Activated CD8-positive, alpha-beta memory T cell treated with anti-CD3 and anti-CD28 coated beads, Interleukin-2, amount 10 ng/mL, durations not matched to agents 7 days and 5 days (primary cell): ENCODE measurements around the gene PPP1R1B. TPM values are rescaled to one million over a fixed set of nuclear protein-coding genes. Genes with fewer than 3 reads are reported as not detected.

Experiments used
- ATAC-seq: fragments of 150-1000 bp; cut with Tn5 transposase; one replicate; pipeline ENCODE4 v1.10.0; 2021; ENCODE audit warnings: moderate library complexity
- CTCF ChIA-PET: fragments of 350-600 bp; sonication (Branson Sonifier 250); formaldehyde crosslinking; loops from one replicate; lab custom pipeline; 2021; ENCODE audit warnings: antibody characterized with exemption; lab: Charles Lee
- DNase-seq: peaks from one replicate; pipeline ENCODE4 v3.0.0-alpha.2; 2020
- H3K27ac Mint-ChIP-seq: one replicate; pipeline ENCODE4 v1.8.0; 2021; ENCODE audit warnings: mild to moderate bottlenecking, mixed read lengths
- H3K27me3 Mint-ChIP-seq: one replicate; pipeline ENCODE4 v1.8.0; 2021; ENCODE audit warnings: mixed read lengths
- H3K36me3 Mint-ChIP-seq: one replicate; pipeline ENCODE4 v1.8.0; 2021; ENCODE audit warnings: mild to moderate bottlenecking, mixed read lengths
- H3K4me1 Mint-ChIP-seq: one replicate; pipeline ENCODE4 v1.8.0; 2021; ENCODE audit warnings: mixed read lengths
- H3K4me3 Mint-ChIP-seq: one replicate; pipeline ENCODE4 v1.8.0; 2021; ENCODE audit warnings: mild to moderate bottlenecking, moderate library complexity, mixed read lengths
- H3K9me3 Mint-ChIP-seq: one replicate; pipeline ENCODE4 v1.8.0; 2022; ENCODE audit warnings: low read depth, mixed read lengths
- total RNA-seq, 2 experiments: library from RNA; stranded (reverse); gene quantifications; one replicate each; pipeline ENCODE4 v1.2.3, GENCODE V29; 2021

Gene PPP1R1B
- total RNA-seq, 2 experiments from 2014 or later, result not detected

DNA sequence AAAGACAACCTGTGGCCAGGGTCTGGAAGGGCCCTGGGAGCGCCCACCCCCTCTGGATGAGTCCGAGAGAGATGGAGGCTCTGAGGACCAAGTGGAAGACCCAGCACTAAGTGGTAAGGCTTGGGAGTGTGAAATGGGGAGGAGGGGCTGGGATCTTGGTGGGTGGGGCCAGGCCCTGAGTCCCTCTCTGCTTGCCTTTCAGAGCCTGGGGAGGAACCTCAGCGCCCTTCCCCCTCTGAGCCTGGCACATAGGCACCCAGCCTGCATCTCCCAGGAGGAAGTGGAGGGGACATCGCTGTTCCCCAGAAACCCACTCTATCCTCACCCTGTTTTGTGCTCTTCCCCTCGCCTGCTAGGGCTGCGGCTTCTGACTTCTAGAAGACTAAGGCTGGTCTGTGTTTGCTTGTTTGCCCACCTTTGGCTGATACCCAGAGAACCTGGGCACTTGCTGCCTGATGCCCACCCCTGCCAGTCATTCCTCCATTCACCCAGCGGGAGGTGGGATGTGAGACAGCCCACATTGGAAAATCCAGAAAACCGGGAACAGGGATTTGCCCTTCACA, 8.9 kb downstream of the PPP1R1B start:
- Mint-ChIP-seq H3K9me3 (no peaks in the 10 kb centered on the region), H3K4me3 (no peak overlapping the region), H3K36me3 (peaks cover 1% of the 10 kb centered on the region), H3K4me1 (peaks cover 44% of the 10 kb centered on the region), H3K27ac (no peak overlapping the region), H3K27me3 (peaks cover 8% of the 10 kb centered on the region)
- ATAC-seq (no peak), DNase-seq (no peak)
- CTCF ChIA-PET, result interaction anchor here (1.0 to 17.8 kb wide), 9 partner anchors 14 to 345 kb away, joined by 3 to 307 read pairs (median 4); partner anchors contain the start of genes PPP1R1B and PSMD3

DNA sequence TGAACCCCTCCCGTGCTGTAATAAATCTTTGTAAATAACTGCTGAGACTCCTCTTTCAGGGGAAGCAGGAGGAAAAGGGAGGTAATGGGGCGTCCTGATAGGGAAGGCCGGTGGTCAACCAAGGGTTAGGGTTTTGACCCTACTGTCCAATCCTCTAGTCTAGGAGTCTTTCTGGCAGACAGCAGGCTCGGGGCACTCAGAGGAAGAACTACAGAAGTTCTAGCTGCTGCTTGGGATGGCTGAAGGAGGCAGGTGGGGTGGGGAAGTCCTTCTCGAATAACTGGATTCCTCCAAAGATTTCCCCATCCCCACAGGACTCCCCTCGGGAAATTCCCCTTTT, 9.8 kb downstream of the PPP1R1B start:
- DNase-seq (no peak), ATAC-seq (no peak)
- peaks cover 40% of the 10 kb centered on the region for H3K4me1 Mint-ChIP-seq
- peaks cover 3% of the 10 kb centered on the region for H3K27me3 Mint-ChIP-seq
- H3K36me3 Mint-ChIP-seq, result peaks cover 1% of the 10 kb centered on the region
- H3K4me3 Mint-ChIP-seq, result peak overlapping the region; percentile 90
- H3K27ac Mint-ChIP-seq, result peak overlapping the region; percentile 81
- no peaks in the 10 kb centered on the region for H3K9me3 Mint-ChIP-seq
- CTCF ChIA-PET, result interaction anchor here (1.7 to 12.9 kb wide), 2 partner anchors 16 to 51 kb away, joined by 4 to 300 read pairs; partner anchors contain the start of genes PGAP3 and PPP1R1B

- Mint-ChIP-seq H3K27ac (peak within 1 kb of the TSS; percentile 81), H3K9me3 (no peaks in the 10 kb centered on the region), H3K27me3 (no peaks in the 10 kb centered on the region), H3K36me3 (peaks cover 1% of the 10 kb centered on the region), H3K4me3 (peak within 1 kb of the TSS; percentile 90), H3K4me1 (peaks cover 41% of the 10 kb centered on the region)
- ATAC-seq (peak; percentile 91), DNase-seq (peak; percentile 94)
- CTCF ChIA-PET, result interaction anchor here (1.0 to 12.9 kb wide), 4 partner anchors 17 to 92 kb away, joined by 3 to 300 read pairs (median 6); partner anchors contain the start of genes PGAP3 and PPP1R1B
Observed at GRCh38 chr17:39636927-39637736, 10.4 kb downstream of the PPP1R1B start, which contains the start of gene STARD3. TSS of gene STARD3 (plus strand) at chr17:39637144. CDS start at chr17:39653532, 16,388 bp downstream.

DNA sequence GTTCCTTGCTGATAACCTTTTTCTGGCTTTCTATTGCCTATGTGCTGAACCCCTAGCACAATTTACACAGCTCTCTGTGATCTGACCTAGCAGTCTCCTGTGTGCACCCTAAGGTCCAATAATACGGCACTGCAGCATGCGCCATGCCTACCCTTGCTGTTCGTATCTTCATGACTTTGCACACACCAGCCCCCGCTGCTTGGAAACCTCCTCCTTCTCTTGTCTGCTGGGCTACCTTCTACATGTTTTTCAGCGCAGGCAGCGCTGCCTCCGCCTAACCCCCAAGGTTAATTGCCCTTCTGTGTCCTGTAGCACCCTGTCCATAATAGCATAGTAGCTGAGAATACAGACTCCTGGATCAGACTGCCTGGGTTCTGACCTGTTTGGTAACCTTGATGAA, 11.6 kb downstream of the PPP1R1B start:
- Mint-ChIP-seq H3K4me3 (peak overlapping the region; percentile 90), H3K27ac (peak overlapping the region; percentile 6), H3K4me1 (peaks cover 51% of the 10 kb centered on the region), H3K36me3 (peaks cover 1% of the 10 kb centered on the region), H3K27me3 (no peaks in the 10 kb centered on the region), H3K9me3 (no peaks in the 10 kb centered on the region)
- CTCF ChIA-PET, result interaction anchor here (1.0 to 12.9 kb wide), 6 partner anchors 13 to 91 kb away, joined by 3 to 300 read pairs (median 5); partner anchors contain the start of genes PNMT and PPP1R1B
- ATAC-seq (no peak), DNase-seq (no peak)

DNA sequence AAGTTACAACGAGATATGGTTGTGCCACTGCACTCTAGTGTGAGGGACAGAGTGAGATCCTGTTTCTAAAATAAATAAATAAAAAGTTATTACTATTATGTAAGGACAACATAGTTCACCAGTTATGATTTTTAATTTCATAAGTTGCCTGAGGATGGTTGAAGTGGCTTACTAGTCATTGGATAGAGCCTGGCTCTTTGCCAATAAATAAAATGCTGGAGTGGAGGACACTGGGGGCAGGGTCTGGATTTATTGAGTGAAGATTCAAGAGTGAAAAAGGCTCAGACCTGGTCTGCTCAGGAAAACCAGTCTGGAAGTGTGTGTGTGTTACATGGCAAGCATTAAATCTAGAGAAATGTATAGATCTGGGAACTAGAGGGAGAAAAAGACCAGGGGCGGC, 12.3 kb downstream of the PPP1R1B start:
- peaks cover 1% of the 10 kb centered on the region for H3K36me3 Mint-ChIP-seq
- H3K27me3 Mint-ChIP-seq, result no peaks in the 10 kb centered on the region
- CTCF ChIA-PET, result interaction anchor here (1.2 to 12.9 kb wide), 4 partner anchors 15 to 92 kb away, joined by 3 to 300 read pairs (median 10); partner anchors contain the start of genes PNMT and PPP1R1B
- no peak overlapping the region for H3K27ac Mint-ChIP-seq
- H3K4me3 Mint-ChIP-seq, result no peak overlapping the region
- DNase-seq, result no peak
- H3K4me1 Mint-ChIP-seq, result peaks cover 53% of the 10 kb centered on the region
- no peak for ATAC-seq
- H3K9me3 Mint-ChIP-seq, result no peaks in the 10 kb centered on the region

- H3K27me3 Mint-ChIP-seq, result no peaks in the 10 kb centered on the region
- no peak for ATAC-seq
- no peak for DNase-seq
- H3K27ac Mint-ChIP-seq, result no peak overlapping the region
- H3K4me1 Mint-ChIP-seq, result peaks cover 53% of the 10 kb centered on the region
- H3K4me3 Mint-ChIP-seq, result no peak overlapping the region
- H3K9me3 Mint-ChIP-seq, result no peaks in the 10 kb centered on the region
- CTCF ChIA-PET, result interaction anchor here (1.3 to 12.9 kb wide), 3 partner anchors 14 to 91 kb away, joined by 4 to 300 read pairs (median 17); partner anchors contain the start of gene PPP1R1B
- peaks cover 1% of the 10 kb centered on the region for H3K36me3 Mint-ChIP-seq
Observed at GRCh38 chr17:39639566-39640458, 13.1 kb downstream of the PPP1R1B start.

GRCh38 chr17:39640591-39641031, 13.9 kb downstream of the PPP1R1B start:
- Mint-ChIP-seq H3K27ac (no peak overlapping the region), H3K27me3 (no peaks in the 10 kb centered on the region), H3K9me3 (no peaks in the 10 kb centered on the region), H3K36me3 (peaks cover 3% of the 10 kb centered on the region), H3K4me1 (peaks cover 54% of the 10 kb centered on the region), H3K4me3 (no peak overlapping the region)
- ATAC-seq, result no peak
- CTCF ChIA-PET, result interaction anchor here (1.1 to 12.9 kb wide), 4 partner anchors 13 to 91 kb away, joined by 3 to 300 read pairs (median 10); partner anchors contain the start of gene PPP1R1B
- no peak for DNase-seq

GRCh38 chr17:39641097-39641496, 14.3 kb downstream of the PPP1R1B start:
- H3K4me1 Mint-ChIP-seq, result peaks cover 52% of the 10 kb centered on the region
- no peaks in the 10 kb centered on the region for H3K9me3 Mint-ChIP-seq
- DNase-seq, result no peak
- H3K4me3 Mint-ChIP-seq, result no peak overlapping the region
- H3K36me3 Mint-ChIP-seq, result peaks cover 3% of the 10 kb centered on the region
- no peak for ATAC-seq
- CTCF ChIA-PET, result interaction anchor here (1.1 to 18.0 kb wide), 4 partner anchors 12 to 91 kb away, joined by 3 to 307 read pairs (median 27); partner anchors contain the start of gene PPP1R1B
- H3K27me3 Mint-ChIP-seq, result no peaks in the 10 kb centered on the region
- no peak overlapping the region for H3K27ac Mint-ChIP-seq

DNA sequence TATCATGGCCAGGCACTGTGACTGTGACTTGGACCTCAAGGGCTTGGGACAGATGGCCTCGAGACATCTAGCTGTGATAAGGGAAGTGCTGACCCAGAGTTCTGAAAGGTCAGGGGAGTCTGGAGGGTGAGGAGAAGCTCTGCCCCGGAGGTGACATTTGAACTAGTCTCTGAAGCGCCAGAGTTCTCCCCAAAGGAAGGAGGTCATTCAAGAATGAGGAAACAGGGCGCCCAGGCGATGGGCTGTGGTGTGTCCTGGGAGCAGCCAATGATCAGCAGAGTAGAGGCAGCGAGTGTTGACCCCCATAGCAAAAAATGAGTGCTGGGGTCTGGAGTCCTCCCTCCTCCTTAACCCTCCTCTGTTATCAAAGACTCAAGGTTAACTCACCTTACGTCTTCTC, 15.1 kb downstream of the PPP1R1B start:
- H3K4me3 Mint-ChIP-seq, result no peak overlapping the region
- H3K4me1 Mint-ChIP-seq, result peaks cover 45% of the 10 kb centered on the region
- ATAC-seq, result no peak
- CTCF ChIA-PET, result interaction anchor here (1.3 to 18.0 kb wide), 3 partner anchors 11 to 40 kb away, joined by 4 to 307 read pairs (median 50); partner anchors contain the start of gene PPP1R1B
- H3K36me3 Mint-ChIP-seq, result peaks cover 3% of the 10 kb centered on the region
- H3K9me3 Mint-ChIP-seq, result no peaks in the 10 kb centered on the region
- H3K27ac Mint-ChIP-seq, result no peak overlapping the region
- no peaks in the 10 kb centered on the region for H3K27me3 Mint-ChIP-seq
- DNase-seq, result no peak

DNA sequence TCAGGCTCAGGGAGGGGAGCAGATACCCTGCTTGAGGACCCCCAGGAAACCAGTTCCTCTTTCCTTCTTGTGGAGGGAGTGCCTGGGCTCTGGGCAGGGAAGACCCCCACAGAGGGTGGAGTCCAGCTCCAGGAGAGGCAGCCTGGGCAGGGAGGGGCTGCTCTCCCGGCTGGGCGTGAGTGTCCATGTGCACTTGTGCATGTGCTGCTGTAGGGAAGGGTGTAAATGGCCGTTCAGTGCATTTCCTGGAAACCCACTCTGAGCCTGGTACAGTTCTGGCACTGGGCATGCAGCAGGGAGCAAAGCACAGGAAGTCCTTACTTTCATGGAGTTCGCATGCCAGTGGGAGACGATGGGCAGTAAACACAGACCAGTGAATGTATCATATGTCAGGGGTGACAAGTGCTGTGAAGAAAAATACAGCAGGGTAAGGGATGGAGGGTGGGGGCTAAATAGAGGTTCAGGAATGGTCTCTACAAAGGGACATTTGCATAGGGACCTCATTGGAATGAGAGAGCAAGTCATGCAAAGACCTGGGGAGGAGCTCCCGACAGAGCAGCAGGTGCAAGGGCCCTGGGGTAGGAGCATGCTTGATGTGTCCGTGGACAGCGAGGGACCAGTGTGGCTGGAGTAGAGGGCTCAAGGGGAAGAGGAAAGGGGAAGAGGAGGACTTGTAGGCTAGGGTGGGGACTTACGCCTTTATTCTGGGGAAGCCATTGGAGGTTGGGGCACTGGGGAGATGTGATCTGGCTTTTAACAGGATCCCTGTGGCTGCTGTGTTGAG, 15.7 kb downstream of the PPP1R1B start:
- H3K9me3 Mint-ChIP-seq, result no peaks in the 10 kb centered on the region
- ATAC-seq (no peak), DNase-seq (no peak)
- H3K4me3 Mint-ChIP-seq, result no peak overlapping the region
- CTCF ChIA-PET, result interaction anchor here (0.7 to 18.0 kb wide), 5 partner anchors 10 to 317 kb away, joined by 3 to 307 read pairs (median 4); partner anchors contain the start of gene PPP1R1B
- no peaks in the 10 kb centered on the region for H3K27me3 Mint-ChIP-seq
- peaks cover 3% of the 10 kb centered on the region for H3K36me3 Mint-ChIP-seq
- H3K27ac Mint-ChIP-seq, result no peak overlapping the region
- H3K4me1 Mint-ChIP-seq, result peaks cover 45% of the 10 kb centered on the region

DNA sequence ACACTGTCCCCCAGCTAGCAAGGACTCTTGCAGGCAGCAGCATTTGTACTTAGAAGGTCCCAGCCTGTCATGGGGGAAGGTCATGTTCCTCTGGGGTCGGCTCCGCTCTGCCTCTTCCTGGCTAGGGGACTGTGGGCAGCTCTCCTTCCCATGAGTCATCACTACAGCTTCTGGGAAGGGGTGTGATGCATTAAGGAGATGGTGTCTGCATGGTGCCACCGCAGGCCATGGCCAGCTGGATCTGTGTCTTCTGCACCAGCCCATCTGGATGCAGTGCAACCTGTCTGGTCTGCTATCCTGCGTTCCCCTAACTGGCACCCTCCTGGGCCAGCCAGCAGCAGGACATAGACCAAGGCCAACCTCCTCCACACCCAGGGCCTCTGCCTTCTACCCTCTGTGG, 16.5 kb downstream of the PPP1R1B start:
- Mint-ChIP-seq H3K27me3 (no peaks in the 10 kb centered on the region), H3K4me1 (peaks cover 37% of the 10 kb centered on the region), H3K27ac (no peak overlapping the region), H3K36me3 (peaks cover 2% of the 10 kb centered on the region), H3K4me3 (no peak overlapping the region), H3K9me3 (no peaks in the 10 kb centered on the region)
- CTCF ChIA-PET, result interaction anchor here (0.7 to 18.0 kb wide), 5 partner anchors 10 to 317 kb away, joined by 3 to 307 read pairs (median 4); partner anchors contain the start of gene PPP1R1B
- ATAC-seq (no peak), DNase-seq (no peak)
